GM19468 (cell line): ENCODE results near the gene SPATS2.

Experiments
- ATAC-seq: cut with Tn5 transposase; IDR thresholded peaks from one replicate; pipeline ENCODE4 v1.9.1; 2021; ENCODE audit warnings: mild to moderate bottlenecking, moderate library complexity, moderate number of reproducible peaks; ENCODE audit not compliant: unreplicated experiment; ENCODE audit errors: extremely low read depth

The SPATS2 gene

GRCh38 chr12:49534731-49535278 lies 167.5 kb downstream of the SPATS2 start:
- no peak for ATAC-seq

DNA sequence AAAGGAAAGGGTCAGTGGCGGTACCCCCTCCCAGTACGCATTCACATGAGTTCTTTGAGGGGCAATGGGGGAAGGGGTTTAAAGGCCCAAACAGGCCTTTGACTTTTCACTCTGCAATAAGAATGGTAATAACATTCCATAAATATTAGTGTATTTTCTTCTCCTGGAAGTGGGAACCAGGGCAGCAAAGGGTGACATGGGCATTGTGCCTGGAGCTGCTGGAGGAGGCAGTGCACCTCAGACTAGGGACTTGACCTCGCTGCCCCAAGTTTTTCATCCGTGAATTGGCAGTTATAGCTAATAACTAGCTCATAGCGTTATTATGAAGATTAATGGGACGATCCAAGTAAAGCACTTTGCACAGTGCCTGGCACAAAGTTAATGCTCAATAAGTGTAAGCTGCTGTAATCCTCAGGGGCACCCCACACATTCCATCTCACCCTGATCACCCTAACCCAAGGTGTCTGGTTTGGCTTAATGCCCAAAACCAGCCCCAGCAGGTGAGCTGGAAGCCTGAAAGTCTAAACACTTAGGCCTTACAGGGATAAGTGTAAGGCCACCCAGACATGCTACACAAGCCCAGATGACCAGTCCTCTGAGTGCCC lies 168.8 kb downstream of the SPATS2 start:
- no peak for ATAC-seq

- ATAC-seq = no peak
Measured at GRCh38 chr12:49536526-49537071, 169.3 kb downstream of the SPATS2 start.

DNA sequence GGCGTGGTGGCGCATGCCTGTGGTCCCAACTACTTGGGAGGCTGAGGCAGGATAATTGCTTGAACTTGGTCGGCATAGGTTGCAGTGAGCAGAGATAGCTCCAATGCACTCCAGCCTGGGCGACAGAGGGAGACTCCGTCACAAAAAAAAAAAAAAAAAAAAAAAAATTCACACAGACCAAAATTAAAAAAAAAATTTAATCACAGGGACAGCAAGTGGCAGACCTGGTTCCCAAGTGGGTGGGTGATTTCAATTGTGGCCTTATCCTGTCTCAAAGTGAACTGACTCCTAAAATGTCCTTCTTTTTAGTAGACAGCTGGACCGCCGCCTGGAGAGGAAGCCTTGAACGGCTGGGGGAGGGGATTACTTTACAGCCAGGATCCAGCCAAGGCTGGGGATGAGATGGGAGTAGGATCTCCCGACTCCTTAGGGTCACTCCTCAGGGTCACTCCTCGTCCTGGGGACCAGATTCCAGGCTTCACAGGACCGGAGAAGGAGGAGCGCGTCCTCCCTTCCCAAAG lies 170.0 kb downstream of the SPATS2 start:
- ATAC-seq = no peak

- ATAC-seq = no peak
Measured at GRCh38 chr12:49537752-49538509, 170.7 kb downstream of the SPATS2 start.

GRCh38 chr12:49538510-49539403 lies 171.5 kb downstream of the SPATS2 start, which contains the start of gene KCNH3:
KCNH3 (plus strand) TSS chr12:49539030; CDS start chr12:49539417, 387 bp downstream.
- peak; percentile 43 for ATAC-seq

DNA sequence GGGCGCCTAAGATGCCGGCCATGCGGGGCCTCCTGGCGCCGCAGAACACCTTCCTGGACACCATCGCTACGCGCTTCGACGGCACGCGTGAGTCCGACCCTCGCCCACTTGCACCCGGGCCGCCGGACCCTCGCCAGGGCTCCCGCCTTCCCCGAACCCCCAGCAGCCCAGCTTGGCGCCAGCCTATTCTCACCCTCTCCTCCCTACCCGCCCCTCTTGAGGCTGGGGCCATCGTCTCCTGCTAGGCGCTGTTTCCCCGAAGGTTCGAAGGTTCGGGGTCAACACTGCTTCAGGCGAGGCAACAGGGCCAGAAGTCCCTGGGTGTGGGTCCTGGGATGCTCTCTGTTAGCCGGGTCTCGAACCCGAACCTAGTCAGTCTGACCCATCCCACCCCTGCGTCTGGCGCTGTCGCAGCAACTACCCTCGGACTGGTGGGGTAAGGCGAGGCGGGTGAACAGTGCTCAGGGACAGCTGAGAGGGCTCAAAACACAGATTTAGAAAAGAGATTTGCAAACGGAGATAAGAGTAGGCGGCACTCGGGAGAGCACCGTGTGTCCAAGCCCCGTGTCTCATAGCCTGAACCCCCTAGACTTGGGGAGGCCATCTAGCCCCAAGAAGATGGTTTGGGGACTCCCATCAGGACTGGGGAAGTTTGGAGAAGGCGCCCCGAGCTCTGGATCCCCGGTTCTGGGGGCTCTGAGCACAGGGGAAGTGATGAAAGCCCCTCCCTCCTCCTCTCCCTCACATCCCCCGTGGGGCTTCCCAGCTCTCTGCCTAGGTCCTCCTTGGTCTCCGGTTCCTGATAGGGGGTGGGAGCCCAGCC lies 172.4 kb downstream of the SPATS2 start:
- ATAC-seq = no peak

GRCh38 chr12:49540229-49541139 lies 173.2 kb downstream of the SPATS2 start:
- no peak for ATAC-seq

DNA sequence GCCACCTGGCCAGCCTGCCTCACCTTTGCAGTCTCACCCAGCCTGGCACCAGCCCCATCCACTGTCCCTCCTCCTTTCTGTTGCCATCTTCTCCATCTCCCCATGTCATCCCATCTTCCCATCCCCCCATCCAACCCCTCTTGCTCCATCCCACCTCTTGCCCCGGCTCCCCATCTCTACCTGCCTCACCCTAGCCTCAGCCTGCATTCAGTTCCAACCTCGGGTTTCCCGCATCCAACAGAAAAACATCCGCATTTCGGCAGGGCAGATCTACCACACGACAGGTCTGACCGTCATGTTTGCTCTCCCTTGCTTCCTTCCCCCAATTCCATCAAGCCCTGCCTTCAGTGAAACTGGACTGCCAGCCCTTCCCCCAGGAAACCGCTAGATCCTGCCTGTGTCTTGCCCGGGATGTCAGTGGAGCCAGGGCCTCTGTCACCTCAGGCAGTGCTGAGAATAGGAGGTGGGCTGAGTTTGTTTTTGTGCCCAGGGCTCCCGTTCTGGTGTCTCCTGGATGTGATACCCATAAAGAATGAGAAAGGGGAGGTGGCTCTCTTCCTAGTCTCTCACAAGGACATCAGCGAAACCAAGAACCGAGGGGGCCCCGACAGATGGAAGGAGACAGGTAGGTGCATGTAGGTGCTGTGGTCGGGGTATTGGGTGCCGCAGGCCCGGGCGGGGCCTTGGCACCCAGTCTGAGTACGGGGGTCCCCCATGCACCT lies 174.0 kb downstream of the SPATS2 start:
- ATAC-seq = no peak

GRCh38 chr12:49541911-49542505 lies 174.7 kb downstream of the SPATS2 start:
- no peak for ATAC-seq

- no peak for ATAC-seq
Measured at GRCh38 chr12:49542592-49543160, 175.4 kb downstream of the SPATS2 start.

DNA sequence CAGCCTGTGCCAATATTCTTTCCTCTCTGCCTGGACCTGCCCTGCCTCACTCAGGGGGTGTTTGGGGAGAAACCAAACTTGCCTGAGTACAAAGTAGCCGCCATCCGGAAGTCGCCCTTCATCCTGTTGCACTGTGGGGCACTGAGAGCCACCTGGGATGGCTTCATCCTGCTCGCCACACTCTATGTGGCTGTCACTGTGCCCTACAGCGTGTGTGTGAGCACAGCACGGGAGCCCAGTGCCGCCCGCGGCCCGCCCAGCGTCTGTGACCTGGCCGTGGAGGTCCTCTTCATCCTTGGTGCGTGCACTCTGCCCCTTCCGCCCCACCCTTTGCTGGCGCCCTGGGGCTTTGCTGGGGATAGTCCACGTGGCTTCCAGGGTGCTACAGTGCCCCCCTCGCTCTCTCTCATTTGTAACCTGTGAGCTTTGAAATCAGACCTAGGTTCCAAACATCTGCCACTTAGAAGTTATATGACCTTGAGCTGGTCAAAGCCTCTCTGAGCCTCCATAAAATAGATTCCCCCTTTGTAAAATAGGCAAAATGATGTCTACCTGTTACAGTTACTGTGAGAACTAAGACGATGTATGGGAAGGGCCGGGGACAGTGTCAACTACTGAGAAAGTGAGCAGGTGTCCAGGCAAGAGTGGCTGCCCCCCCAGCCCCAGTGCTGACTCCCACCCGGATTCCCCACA lies 176.1 kb downstream of the SPATS2 start:
- ATAC-seq = no peak

GRCh38 chr12:49543914-49544815 lies 176.9 kb downstream of the SPATS2 start:
- ATAC-seq = no peak

GRCh38 chr12:49545815-49546214 lies 178.6 kb downstream of the SPATS2 start:
- ATAC-seq = no peak

GRCh38 chr12:49546481-49546880 lies 179.2 kb downstream of the SPATS2 start:
- no peak for ATAC-seq
